IMR-90 (cell line): ENCODE measurements around the gene UROD. TPM values are rescaled to one million over a fixed set of nuclear protein-coding genes. Genes with fewer than 3 reads are reported as not detected.

ENCODE experiments used
- ATAC-seq: fragments of 200-7000 bp; cut with Tn5 transposase; 2 replicates; pipeline ENCODE4 v1.9.1; 2020; ENCODE audit warnings: low read depth, mild to moderate bottlenecking, moderate library complexity
- BruUV-seq: library from RNA; stranded (reverse); fragments of 400-500 nt; replicated peaks from 2 replicates; lab custom pipeline; 2021; lab: Mats Ljungman, UMichigan
- CTCF ChIA-PET: fragments of 300-600 bp; formaldehyde crosslinking; extraction: SDS; loops from one replicate; lab custom pipeline; 2021; ENCODE audit warnings: antibody characterized with exemption; lab: Yijun Ruan, JAX
- POLR2A ChIA-PET: fragments of 300-600 bp; sonication (Branson Sonifier 250); formaldehyde crosslinking; loops from one replicate; lab custom pipeline; 2022; ENCODE audit warnings: antibody characterized with exemption; ENCODE audit not compliant: unreplicated experiment; lab: Charles Lee
- DNase-seq: peaks from one replicate; pipeline ENCODE4 v3.0.0; 2013
- H2AFZ ChIP-seq: replicated peaks from 2 replicates; pipeline ENCODE3; 2013; ENCODE audit warnings: low read length, mild to moderate bottlenecking; ENCODE audit not compliant: poor library complexity
- H2AK5ac ChIP-seq: 2 replicates; pipeline ENCODE4 v1.6.1; 2013; ENCODE audit warnings: low read depth, low read length, inconsistent platforms
- H2AK9ac ChIP-seq: replicated peaks from 2 replicates; pipeline ENCODE3; 2013; ENCODE audit warnings: mild to moderate bottlenecking, low read depth, low read length, moderate library complexity; ENCODE audit not compliant: poor library complexity
- H2BK120ac ChIP-seq: 2 replicates; pipeline ENCODE4 v1.6.1; 2013; ENCODE audit warnings: low read depth, low read length, inconsistent platforms
- H2BK15ac ChIP-seq: 3 replicates; pipeline ENCODE4 v1.6.1; 2013; ENCODE audit warnings: low read depth, low read length, inconsistent platforms
- H2BK20ac ChIP-seq: 2 replicates; pipeline ENCODE4 v1.6.1; 2013; ENCODE audit warnings: low read depth, mild to moderate bottlenecking, inconsistent platforms, low read length, moderate library complexity
- H2BK5ac ChIP-seq: 2 replicates; pipeline ENCODE4 v1.6.1; 2013; ENCODE audit warnings: mild to moderate bottlenecking, low read depth, low read length, inconsistent platforms; ENCODE audit not compliant: poor library complexity, severe bottlenecking
- H3K14ac ChIP-seq: replicated peaks from 2 replicates; pipeline ENCODE4 v1.6.1; 2013; ENCODE audit warnings: low read depth, low read length, inconsistent platforms
- H3K18ac ChIP-seq: 2 replicates; pipeline ENCODE4 v1.6.1; 2013; ENCODE audit warnings: low read depth, low read length, control low read depth
- H3K23ac ChIP-seq: 2 replicates; pipeline ENCODE4 v1.6.1; 2013; ENCODE audit warnings: low read depth, low read length, inconsistent platforms
- H3K27ac ChIP-seq: 2 replicates; pipeline ENCODE4 v1.5.1; 2013; ENCODE audit warnings: mild to moderate bottlenecking, control low read depth, low read length; ENCODE audit not compliant: insufficient read depth
- H3K27me3 ChIP-seq: 2 replicates; pipeline ENCODE4 v1.6.1; 2013; ENCODE audit warnings: low read length; ENCODE audit not compliant: control insufficient read depth, insufficient read depth
- H3K36me3 ChIP-seq: 2 replicates; pipeline ENCODE4 v1.6.1; 2013; ENCODE audit warnings: low read length, mixed read lengths; ENCODE audit not compliant: control insufficient read depth, insufficient read depth
- H3K4ac ChIP-seq: 2 replicates; pipeline ENCODE4 v1.6.1; 2013; ENCODE audit warnings: low read depth, low read length, inconsistent platforms
- H3K4me1 ChIP-seq: 2 replicates; pipeline ENCODE4 v1.6.1; 2013; ENCODE audit warnings: low read length, mixed read lengths; ENCODE audit not compliant: control insufficient read depth, insufficient read depth
- H3K4me2 ChIP-seq: 2 replicates; pipeline ENCODE4 v1.6.1; 2013; ENCODE audit warnings: low read depth, mild to moderate bottlenecking, control low read depth, low read length, moderate library complexity
- H3K4me3 ChIP-seq: 2 replicates; pipeline ENCODE4 v1.5.1; 2013; ENCODE audit warnings: low read depth, mild to moderate bottlenecking, control low read depth, low read length, moderate library complexity; ENCODE audit not compliant: insufficient read depth
- H3K56ac ChIP-seq: 2 replicates; pipeline ENCODE4 v1.6.1; 2013; ENCODE audit warnings: low read length, inconsistent platforms; ENCODE audit not compliant: insufficient read depth; ENCODE audit errors: extremely low read depth
- H3K79me1 ChIP-seq, 2 experiments: 2 replicates each; pipeline ENCODE4 v1.6.1; 2013; ENCODE audit warnings: low read length in 2 of 2, inconsistent platforms in 1 of 2, low read depth in 1 of 2
- H3K9ac ChIP-seq: 2 replicates; pipeline ENCODE4 v1.6.1; 2013; ENCODE audit warnings: low read depth, low read length, control low read depth
- H3K9me1 ChIP-seq: 2 replicates; pipeline ENCODE4 v1.6.1; 2013; ENCODE audit warnings: low read length, inconsistent platforms; ENCODE audit not compliant: insufficient read depth
- H3K9me3 ChIP-seq: 2 replicates; pipeline ENCODE4 v1.6.1; 2013; ENCODE audit warnings: low read length; ENCODE audit not compliant: control insufficient read depth, insufficient read depth
- H4K20me1 ChIP-seq: 2 replicates; pipeline ENCODE4 v1.6.1; 2013; ENCODE audit warnings: low read length, inconsistent platforms; ENCODE audit not compliant: insufficient read depth
- H4K5ac ChIP-seq: 2 replicates; pipeline ENCODE4 v1.6.1; 2013; ENCODE audit warnings: mild to moderate bottlenecking, low read depth, low read length, control low read depth
- H4K8ac ChIP-seq, 2 experiments: 2 replicates each; pipeline ENCODE4 v1.6.1; 2013; ENCODE audit warnings: low read depth in 2 of 2, low read length in 2 of 2, control low read depth in 1 of 2, inconsistent platforms in 1 of 2
- H4K91ac ChIP-seq: 2 replicates; pipeline ENCODE4 v1.6.1; 2013; ENCODE audit warnings: low read depth, low read length, inconsistent platforms; ENCODE audit not compliant: insufficient read depth
- BHLHE40 ChIP-seq: fragments of 150-350 bp; IDR thresholded peaks from 2 replicates; pipeline ENCODE4 v1.6.1; 2016; ENCODE audit warnings: mild to moderate bottlenecking, low read depth, low read length
- CEBPB ChIP-seq: IDR thresholded peaks from 2 replicates; pipeline ENCODE4 v1.6.1; 2012; ENCODE audit warnings: low read depth, low read length, improper control_type of control experiment
- CHD1 ChIP-seq: IDR thresholded peaks from 2 replicates; pipeline ENCODE4 v1.6.1; 2012; ENCODE audit warnings: low read depth, low read length, improper control_type of control experiment
- FOS ChIP-seq: fragments of 150-350 bp; IDR thresholded peaks from 2 replicates; pipeline ENCODE4 v1.6.1; 2016; ENCODE audit warnings: low read depth, low read length
- MAFK ChIP-seq: IDR thresholded peaks from 2 replicates; pipeline ENCODE4 v1.6.1; 2012; ENCODE audit warnings: low read depth, low read length, improper control_type of control experiment
- MAZ ChIP-seq: IDR thresholded peaks from 2 replicates; pipeline ENCODE4 v1.6.1; 2012; ENCODE audit warnings: low read depth, mild to moderate bottlenecking, low read length, improper control_type of control experiment, moderate library complexity, borderline replicate concordance
- MXI1 ChIP-seq: IDR thresholded peaks from 2 replicates; pipeline ENCODE4 v1.6.1; 2012; ENCODE audit warnings: low read depth, mild to moderate bottlenecking, low read length, moderate library complexity, borderline replicate concordance
- NFE2L2 ChIP-seq: fragments of 150-350 bp; IDR thresholded peaks from 2 replicates; pipeline ENCODE4 v1.6.1; 2016; ENCODE audit warnings: low read depth, mild to moderate bottlenecking, low read length
- POLR2A ChIP-seq: IDR thresholded peaks from 2 replicates; pipeline ENCODE4 v1.6.1; 2012; ENCODE audit warnings: mild to moderate bottlenecking, low read depth, low read length
- RAD21 ChIP-seq: IDR thresholded peaks from 2 replicates; pipeline ENCODE4 v1.6.1; 2012; ENCODE audit warnings: low read length, improper control_type of control experiment
- RCOR1 ChIP-seq: IDR thresholded peaks from 2 replicates; pipeline ENCODE4 v1.6.1; 2012; ENCODE audit warnings: mild to moderate bottlenecking, low read length, improper control_type of control experiment; ENCODE audit not compliant: insufficient replicate concordance
- RFX5 ChIP-seq: IDR thresholded peaks from 2 replicates; pipeline ENCODE4 v1.8.0; 2012; ENCODE audit warnings: low read depth, mild to moderate bottlenecking, low read length, moderate library complexity
- SMC3 ChIP-seq: fragments of 150-350 bp; IDR thresholded peaks from 2 replicates; pipeline ENCODE4 v1.6.1; 2016; ENCODE audit warnings: low read depth, mild to moderate bottlenecking, antibody characterized with exemption, low read length, moderate library complexity
- WGBS, 2 experiments: methylation state at CpG; one replicate each; pipeline versions ENCODE4 v1.1.5 to v1.1.7; 2013; ENCODE audit warnings: missing lambda C conversion rate in 2 of 2; ENCODE audit not compliant: insufficient read length in 1 of 2; ENCODE audit errors: extremely low coverage in 2 of 2; 5-methylcytosine and 5-hydroxymethylcytosine counted together
- dilution Hi-C: fragments of 300-500 bp; cut with HindIII; formaldehyde crosslinking; loops from one replicate; pipeline ENCODE4 v1.14.3; 2018; ENCODE audit warnings: low sequenced_read_pairs; ENCODE audit not compliant: unreplicated experiment
- in situ Hi-C: fragments of 300-500 bp; cut with MboI; formaldehyde crosslinking; loops from 3 replicates; pipeline ENCODE4 v1.14.3; 2019; ENCODE audit warnings: low sequenced_read_pairs, inconsistent platforms, mixed read lengths
- intact Hi-C: fragments of 100-400 bp; cut with micrococcal nuclease; formaldehyde crosslinking; loops from 2 replicates; pipeline ENCODE4 v1.10.0; 2022
- polyA plus RNA-seq, 3 experiments: library from polyadenylated mRNA; depleted of rRNA; stranded (reverse); fragments of >200 nt; gene quantifications; 2 replicates each; pipeline ENCODE4 v1.2.3, GENCODE V29; 2012; ENCODE audit warnings: low replicate concordance in 1 of 3
- total RNA-seq: library from RNA; depleted of rRNA; stranded (reverse); fragments of >200 nt; gene quantifications from 2 replicates; pipeline ENCODE4 v1.2.3, GENCODE V29; 2012
- TF ChIP-seq, protein P1 (sequence below): fragments of 150-350 bp; IDR thresholded peaks from 2 replicates; pipeline ENCODE4 v1.6.1; 2017; ENCODE audit warnings: mild to moderate bottlenecking, antibody characterized with exemption, low read length, low read depth
- TF ChIP-seq, protein P2 (sequence below): conservative IDR thresholded peaks from 2 replicates; pipeline ENCODE4 v1.5.1; 2012; ENCODE audit warnings: mild to moderate bottlenecking, low read depth, low read length, improper control_type of control experiment
- TF ChIP-seq, protein P3 (sequence below): fragments of 150-350 bp; IDR thresholded peaks from 2 replicates; pipeline ENCODE4 v1.6.1; 2016; ENCODE audit warnings: low read depth, mild to moderate bottlenecking, low read length, moderate library complexity, borderline replicate concordance

UROD gene
- total and polyA plus RNA-seq, 2 of the 4 experiments (the other 2 are of a cell fraction), result 220 to 224 TPM

DNA sequence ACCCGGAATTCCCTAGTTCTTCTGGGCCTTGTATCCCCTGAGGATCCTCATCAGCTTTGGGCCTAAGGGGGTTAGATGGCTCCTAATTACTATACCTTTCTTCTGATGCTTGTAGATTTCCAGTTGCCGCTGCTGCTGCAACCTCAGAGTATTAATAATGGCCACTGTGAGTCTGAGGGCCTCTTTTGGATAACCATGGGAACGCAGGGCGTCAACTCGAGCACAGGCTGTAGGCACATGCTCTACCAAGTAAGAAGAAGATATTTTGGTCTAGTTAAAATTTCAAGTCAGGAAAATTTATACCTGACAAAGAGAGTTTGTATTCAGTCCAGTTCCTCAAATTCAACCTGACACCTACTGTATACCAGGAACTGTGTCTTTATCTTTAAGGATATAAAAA is 28.2 kb downstream of the UROD start:
- no peak for DNase-seq

More for the DNA sequence above, 28.2 kb downstream of the UROD start:
- H2AK5ac ChIP-seq, result no peak overlapping the region
- H3K4me3 ChIP-seq, result no peak overlapping the region
- BruUV-seq, result no TSS peak
- H2BK20ac ChIP-seq, result no peak overlapping the region
- H3K4ac ChIP-seq, result no peak overlapping the region
- ChIA-PET CTCF (no interaction called here), POLR2A (no interaction called here)
- no peak overlapping the region for H3K23ac ChIP-seq
- H4K5ac ChIP-seq, result no peak overlapping the region
- intact Hi-C loops, result no loop called here
- peaks cover 7% of the 10 kb centered on the region for H3K27me3 ChIP-seq
- no peak overlapping the region for H2BK15ac ChIP-seq
- H3K79me1 ChIP-seq, result no peaks in the 10 kb centered on the region
- ATAC-seq, result no peak
- no peak overlapping the region for H2BK5ac ChIP-seq
- H3K9ac ChIP-seq, result no peak overlapping the region
- no peak overlapping the region for H2BK120ac ChIP-seq
- TF ChIP-seq SMC3 (no peak), RAD21 (no peak), MAFK (no peak), MAZ (no peak), BHLHE40 (no peak), NFE2L2 (no peak), RFX5 (no peak), RCOR1 (no peak), CEBPB (no peak), FOS (no peak), POLR2A (no peak), MXI1 (no peak), CHD1 (no peak)
- TF ChIP-seq, protein P1, sequence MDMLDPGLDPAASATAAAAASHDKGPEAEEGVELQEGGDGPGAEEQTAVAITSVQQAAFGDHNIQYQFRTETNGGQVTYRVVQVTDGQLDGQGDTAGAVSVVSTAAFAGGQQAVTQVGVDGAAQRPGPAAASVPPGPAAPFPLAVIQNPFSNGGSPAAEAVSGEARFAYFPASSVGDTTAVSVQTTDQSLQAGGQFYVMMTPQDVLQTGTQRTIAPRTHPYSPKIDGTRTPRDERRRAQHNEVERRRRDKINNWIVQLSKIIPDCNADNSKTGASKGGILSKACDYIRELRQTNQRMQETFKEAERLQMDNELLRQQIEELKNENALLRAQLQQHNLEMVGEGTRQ, result no peak
- TF ChIP-seq, protein P2, sequence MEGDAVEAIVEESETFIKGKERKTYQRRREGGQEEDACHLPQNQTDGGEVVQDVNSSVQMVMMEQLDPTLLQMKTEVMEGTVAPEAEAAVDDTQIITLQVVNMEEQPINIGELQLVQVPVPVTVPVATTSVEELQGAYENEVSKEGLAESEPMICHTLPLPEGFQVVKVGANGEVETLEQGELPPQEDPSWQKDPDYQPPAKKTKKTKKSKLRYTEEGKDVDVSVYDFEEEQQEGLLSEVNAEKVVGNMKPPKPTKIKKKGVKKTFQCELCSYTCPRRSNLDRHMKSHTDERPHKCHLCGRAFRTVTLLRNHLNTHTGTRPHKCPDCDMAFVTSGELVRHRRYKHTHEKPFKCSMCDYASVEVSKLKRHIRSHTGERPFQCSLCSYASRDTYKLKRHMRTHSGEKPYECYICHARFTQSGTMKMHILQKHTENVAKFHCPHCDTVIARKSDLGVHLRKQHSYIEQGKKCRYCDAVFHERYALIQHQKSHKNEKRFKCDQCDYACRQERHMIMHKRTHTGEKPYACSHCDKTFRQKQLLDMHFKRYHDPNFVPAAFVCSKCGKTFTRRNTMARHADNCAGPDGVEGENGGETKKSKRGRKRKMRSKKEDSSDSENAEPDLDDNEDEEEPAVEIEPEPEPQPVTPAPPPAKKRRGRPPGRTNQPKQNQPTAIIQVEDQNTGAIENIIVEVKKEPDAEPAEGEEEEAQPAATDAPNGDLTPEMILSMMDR, result no peak
- TF ChIP-seq, protein P3, sequence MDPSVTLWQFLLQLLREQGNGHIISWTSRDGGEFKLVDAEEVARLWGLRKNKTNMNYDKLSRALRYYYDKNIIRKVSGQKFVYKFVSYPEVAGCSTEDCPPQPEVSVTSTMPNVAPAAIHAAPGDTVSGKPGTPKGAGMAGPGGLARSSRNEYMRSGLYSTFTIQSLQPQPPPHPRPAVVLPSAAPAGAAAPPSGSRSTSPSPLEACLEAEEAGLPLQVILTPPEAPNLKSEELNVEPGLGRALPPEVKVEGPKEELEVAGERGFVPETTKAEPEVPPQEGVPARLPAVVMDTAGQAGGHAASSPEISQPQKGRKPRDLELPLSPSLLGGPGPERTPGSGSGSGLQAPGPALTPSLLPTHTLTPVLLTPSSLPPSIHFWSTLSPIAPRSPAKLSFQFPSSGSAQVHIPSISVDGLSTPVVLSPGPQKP, result no peak
- no peak overlapping the region for H4K91ac ChIP-seq
- no peak overlapping the region for H2AK9ac ChIP-seq
- in situ Hi-C loops, result no loop called here
- H3K27ac ChIP-seq, result no peak overlapping the region
- H3K14ac ChIP-seq, result no peak overlapping the region
- no CpG with 5 or more reads among the region's 5 CpGs for WGBS, 2 experiments
- H3K18ac ChIP-seq, result no peak overlapping the region
- no peaks in the 10 kb centered on the region for H4K20me1 ChIP-seq
- H2AFZ ChIP-seq, result no peak overlapping the region
- H3K36me3 ChIP-seq, result no peaks in the 10 kb centered on the region
- no peak overlapping the region for H3K4me2 ChIP-seq
- H3K56ac ChIP-seq, result no peak overlapping the region
- H4K8ac ChIP-seq, result no peak overlapping the region
- dilution Hi-C loops, result no loop called here
- H3K4me1 ChIP-seq, result no peaks in the 10 kb centered on the region
- no peaks in the 10 kb centered on the region for H3K9me1 ChIP-seq
- no peaks in the 10 kb centered on the region for H3K9me3 ChIP-seq
